ENCODE measurements around the gene CLIC4. TPM values are rescaled to one million over a fixed set of nuclear protein-coding genes. Genes with fewer than 3 reads are reported as not detected.
"Not testable (repeated sequence)": the region's sequence is repeated elsewhere in the genome, so short reads cannot be mapped to it uniquely, and the experiment has no call there.

Gene CLIC4
- total RNA-seq, 3 donors from 2014 or later (not counting 1 experiment from before 2014, with no cell fraction given): 3.8 to 11.5 (median 5.0) TPM

DNA sequence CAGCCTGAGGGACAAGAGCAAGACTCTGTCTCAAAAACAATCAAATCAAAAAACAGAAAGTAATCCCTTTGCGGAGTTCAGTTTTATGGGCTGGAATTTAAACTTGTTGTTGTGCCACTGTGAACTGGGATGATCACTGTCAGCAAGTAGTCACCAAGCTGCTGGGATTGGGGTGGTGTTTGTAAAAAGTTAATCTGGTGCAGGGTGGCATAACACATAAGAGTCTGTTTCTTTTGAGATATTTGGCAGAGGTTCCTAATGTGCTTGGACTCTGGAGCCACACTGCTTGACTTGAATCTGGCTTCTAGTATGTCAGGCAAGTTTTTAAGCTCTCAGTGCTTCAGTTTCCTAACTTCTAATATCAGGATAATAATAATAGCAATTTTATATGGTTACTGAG lies 6.6 kb downstream of the CLIC4 start:
- TF ChIP-seq, protein P1, sequence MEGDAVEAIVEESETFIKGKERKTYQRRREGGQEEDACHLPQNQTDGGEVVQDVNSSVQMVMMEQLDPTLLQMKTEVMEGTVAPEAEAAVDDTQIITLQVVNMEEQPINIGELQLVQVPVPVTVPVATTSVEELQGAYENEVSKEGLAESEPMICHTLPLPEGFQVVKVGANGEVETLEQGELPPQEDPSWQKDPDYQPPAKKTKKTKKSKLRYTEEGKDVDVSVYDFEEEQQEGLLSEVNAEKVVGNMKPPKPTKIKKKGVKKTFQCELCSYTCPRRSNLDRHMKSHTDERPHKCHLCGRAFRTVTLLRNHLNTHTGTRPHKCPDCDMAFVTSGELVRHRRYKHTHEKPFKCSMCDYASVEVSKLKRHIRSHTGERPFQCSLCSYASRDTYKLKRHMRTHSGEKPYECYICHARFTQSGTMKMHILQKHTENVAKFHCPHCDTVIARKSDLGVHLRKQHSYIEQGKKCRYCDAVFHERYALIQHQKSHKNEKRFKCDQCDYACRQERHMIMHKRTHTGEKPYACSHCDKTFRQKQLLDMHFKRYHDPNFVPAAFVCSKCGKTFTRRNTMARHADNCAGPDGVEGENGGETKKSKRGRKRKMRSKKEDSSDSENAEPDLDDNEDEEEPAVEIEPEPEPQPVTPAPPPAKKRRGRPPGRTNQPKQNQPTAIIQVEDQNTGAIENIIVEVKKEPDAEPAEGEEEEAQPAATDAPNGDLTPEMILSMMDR (IDR thresholded peaks at IDR 0.05): no peak
- no peaks in the 10 kb centered on the region for H3K36me3 Mint-ChIP-seq
- intact Hi-C loops (cut with micrococcal nuclease): no loop called here
- no peak for DNase-seq
- no peaks in the 10 kb centered on the region for H3K27me3 ChIP-seq (ENCODE audit: control insufficient read depth, insufficient read depth, low read length)
- H3K27ac Mint-ChIP-seq: no peak overlapping the region
- WGBS (ENCODE audit: insufficient coverage): 87% methylated on average over 1 of the region's 1 CpG
- H3K36me3 ChIP-seq (ENCODE audit: control insufficient read depth, insufficient read depth, low read length): no peaks in the 10 kb centered on the region
- no peak overlapping the region for H3K27ac ChIP-seq (ENCODE audit: low read length)
- no peak overlapping the region for H3K4me3 Mint-ChIP-seq
- peaks cover 0 to 5% of the 10 kb centered on the region in 2 donors for H3K4me1 Mint-ChIP-seq
- H3K27me3 Mint-ChIP-seq (ENCODE audit: low read depth in 2 of 2): peaks cover 8 to 9% of the 10 kb centered on the region in 2 donors
- H3K9me3 Mint-ChIP-seq: no peaks in the 10 kb centered on the region
- H3K9me3 ChIP-seq (ENCODE audit: control insufficient read depth, insufficient read depth, low read length): no peaks in the 10 kb centered on the region
- no peak overlapping the region for H3K4me3 ChIP-seq (ENCODE audit: low read length)
- ATAC-seq: no peak
- H3K4me1 ChIP-seq (ENCODE audit: control insufficient read depth, insufficient read depth, low read length): no peaks in the 10 kb centered on the region

DNA sequence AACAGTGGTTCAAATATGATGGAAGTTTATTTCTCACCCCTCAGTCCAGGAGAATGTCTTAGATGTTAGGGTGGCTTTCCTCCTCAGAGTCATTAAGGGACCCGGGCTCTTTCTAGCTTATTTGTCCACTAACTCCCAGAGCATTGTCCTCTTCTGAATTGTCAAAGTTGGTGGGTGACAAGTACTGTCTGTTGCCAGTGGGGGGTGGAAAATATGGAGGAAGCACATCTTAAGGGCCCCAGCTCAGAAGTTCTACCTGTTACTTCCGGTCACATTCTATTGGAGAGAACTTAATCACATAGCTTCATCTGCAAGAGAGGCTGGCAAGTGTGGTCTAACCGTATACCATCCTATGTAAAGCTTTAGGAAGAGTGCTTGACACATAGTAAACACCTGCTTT lies 7.1 kb downstream of the CLIC4 start:
- intact Hi-C loops (cut with micrococcal nuclease): no loop called here
- no peaks in the 10 kb centered on the region for H3K27me3 ChIP-seq (ENCODE audit: control insufficient read depth, insufficient read depth, low read length)
- H3K4me1 Mint-ChIP-seq: peaks cover 0 to 5% of the 10 kb centered on the region in 2 donors
- 86% methylated on average over 3 of the region's 3 CpGs for WGBS (ENCODE audit: insufficient coverage)
- no peaks in the 10 kb centered on the region for H3K9me3 ChIP-seq (ENCODE audit: control insufficient read depth, insufficient read depth, low read length)
- H3K9me3 Mint-ChIP-seq: no peaks in the 10 kb centered on the region
- ATAC-seq (no peak), DNase-seq (no peak)
- H3K4me3 Mint-ChIP-seq: no peak overlapping the region
- peaks cover 8 to 9% of the 10 kb centered on the region in 2 donors for H3K27me3 Mint-ChIP-seq (ENCODE audit: low read depth in 2 of 2)
- no peak overlapping the region for H3K27ac ChIP-seq (ENCODE audit: low read length)
- TF ChIP-seq, protein P1 (IDR thresholded peaks at IDR 0.05): no peak
- no peak overlapping the region for H3K4me3 ChIP-seq (ENCODE audit: low read length)
- H3K4me1 ChIP-seq (ENCODE audit: control insufficient read depth, insufficient read depth, low read length): no peaks in the 10 kb centered on the region
- no peaks in the 10 kb centered on the region for H3K36me3 ChIP-seq (ENCODE audit: control insufficient read depth, insufficient read depth, low read length)
- no peak overlapping the region for H3K27ac Mint-ChIP-seq
- H3K36me3 Mint-ChIP-seq: no peaks in the 10 kb centered on the region

DNA sequence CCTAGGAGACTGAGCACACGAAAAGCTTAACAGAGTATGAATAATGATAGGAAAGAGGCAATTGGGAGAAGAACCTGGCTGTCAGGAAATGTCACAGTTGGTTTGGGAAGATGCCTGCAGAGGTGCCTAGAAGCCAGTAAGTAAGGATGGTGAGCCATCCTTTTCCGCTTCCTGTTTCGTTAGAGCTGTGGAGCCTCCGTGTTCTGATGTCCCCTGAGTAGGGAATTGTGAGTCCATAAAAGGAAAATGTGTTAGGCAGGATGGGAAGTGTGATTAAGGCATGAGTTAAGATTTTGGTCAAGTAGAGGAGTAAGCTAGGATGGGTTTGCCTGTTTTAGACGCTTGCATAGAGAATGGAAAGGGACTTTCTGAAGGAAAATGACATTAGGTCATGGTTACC lies 9.0 kb downstream of the CLIC4 start:
- TF ChIP-seq, protein P1 (IDR thresholded peaks at IDR 0.05): no peak
- Mint-ChIP-seq H3K36me3 (no peaks in the 10 kb centered on the region), H3K4me3 (no peak overlapping the region), H3K27ac (no peak overlapping the region), H3K4me1 (peaks cover 0 to 2% of the 10 kb centered on the region in 2 donors), H3K9me3 (no peaks in the 10 kb centered on the region), H3K27me3 (ENCODE audit: low read depth in 2 of 2) (peaks cover 8 to 9% of the 10 kb centered on the region in 2 donors)
- ATAC-seq (no peak), DNase-seq (no peak)
- H3K4me3 ChIP-seq (ENCODE audit: low read length): no peak overlapping the region
- H3K36me3 ChIP-seq (ENCODE audit: control insufficient read depth, insufficient read depth, low read length): no peaks in the 10 kb centered on the region
- H3K9me3 ChIP-seq (ENCODE audit: control insufficient read depth, insufficient read depth, low read length): no peaks in the 10 kb centered on the region
- intact Hi-C loops (cut with micrococcal nuclease): no loop called here
- WGBS (ENCODE audit: insufficient coverage): 90% methylated on average over 5 of the region's 5 CpGs
- H3K27ac ChIP-seq (ENCODE audit: low read length): no peak overlapping the region
- H3K4me1 ChIP-seq (ENCODE audit: control insufficient read depth, insufficient read depth, low read length): no peaks in the 10 kb centered on the region
- H3K27me3 ChIP-seq (ENCODE audit: control insufficient read depth, insufficient read depth, low read length): no peaks in the 10 kb centered on the region

DNA sequence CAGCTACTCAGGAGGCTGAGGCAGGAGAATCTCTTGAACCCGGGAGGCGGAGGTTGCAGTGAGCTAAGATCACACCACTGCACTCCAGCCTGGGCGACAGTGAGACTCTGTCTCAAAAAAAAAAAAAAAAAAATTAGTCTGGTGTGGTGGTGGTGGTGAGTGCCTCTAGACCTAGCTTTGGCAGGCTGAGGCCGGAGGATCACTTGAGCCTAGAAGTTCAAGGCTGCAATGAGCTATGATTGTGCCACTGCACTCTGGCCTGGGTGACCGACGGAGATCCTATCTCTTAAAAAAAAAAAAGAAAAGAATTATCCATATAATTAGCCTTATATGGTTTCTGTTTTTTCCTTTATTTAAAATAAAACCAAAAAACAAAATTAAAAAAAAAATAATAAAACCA lies 10.1 kb downstream of the CLIC4 start:
- H3K4me1 Mint-ChIP-seq; H3K36me3 ChIP-seq (ENCODE audit: control insufficient read depth, insufficient read depth, low read length); H3K9me3 Mint-ChIP-seq; ATAC-seq; H3K27ac Mint-ChIP-seq; intact Hi-C loops (cut with micrococcal nuclease); H3K4me1 ChIP-seq (ENCODE audit: control insufficient read depth, insufficient read depth, low read length); H3K27me3 Mint-ChIP-seq (ENCODE audit: low read depth in 2 of 2); H3K9me3 ChIP-seq (ENCODE audit: control insufficient read depth, insufficient read depth, low read length); H3K36me3 Mint-ChIP-seq; H3K27me3 ChIP-seq (ENCODE audit: control insufficient read depth, insufficient read depth, low read length); H3K27ac ChIP-seq (ENCODE audit: low read length); H3K4me3 Mint-ChIP-seq; H3K4me3 ChIP-seq (ENCODE audit: low read length); DNase-seq: not testable (repeated sequence)
- WGBS (ENCODE audit: insufficient coverage): 100% methylated on average over 3 of the region's 6 CpGs

All from natural killer cell (primary cell).